ENCODE data around the gene EMC9. TPM values are rescaled to one million over a fixed set of nuclear protein-coding genes. Genes with fewer than 3 reads are reported as not detected.

EMC9 gene
- polyA plus RNA-seq, 1 of the 3 experiments (the other 2 are of a cell fraction) = 19.3 TPM

DNA sequence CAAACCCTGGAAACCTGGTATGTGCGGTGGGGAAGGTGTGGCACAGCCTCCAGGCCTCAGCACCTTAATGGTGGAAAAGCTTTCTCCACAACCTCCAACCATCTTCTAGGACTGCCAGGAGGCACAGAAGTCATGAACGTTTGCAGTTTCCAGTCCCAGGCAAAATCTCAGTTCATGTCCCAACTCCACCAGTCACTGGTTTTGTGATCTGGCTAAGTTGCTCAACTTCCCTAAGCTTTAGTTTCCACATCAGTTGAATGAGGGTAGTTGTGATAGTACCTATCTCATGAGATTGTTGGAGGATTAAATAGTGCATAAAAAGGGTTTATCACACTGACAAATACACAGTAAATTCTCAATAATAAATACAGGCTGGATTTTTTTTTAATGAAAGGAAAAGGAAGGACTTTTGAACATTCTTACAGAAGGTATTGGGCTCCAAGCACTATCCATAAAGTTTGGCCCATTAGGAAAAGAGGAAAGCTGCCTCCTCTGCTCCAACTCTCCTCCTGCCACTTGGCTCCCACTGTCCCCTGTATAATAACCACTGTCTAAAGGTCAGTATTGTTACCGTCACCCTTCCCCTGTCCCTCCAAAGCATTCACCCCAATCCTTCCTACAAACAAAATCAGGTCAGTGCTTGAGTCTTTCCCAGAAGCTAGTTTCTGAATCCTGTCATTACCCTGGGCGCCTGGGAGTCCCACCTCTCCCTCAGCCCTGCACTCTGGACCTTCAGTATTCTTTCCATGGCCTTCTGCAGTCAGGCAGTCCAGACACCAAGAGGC is 41.0 kb downstream of the EMC9 start (continued):
- TF ChIP-seq, protein P1, sequence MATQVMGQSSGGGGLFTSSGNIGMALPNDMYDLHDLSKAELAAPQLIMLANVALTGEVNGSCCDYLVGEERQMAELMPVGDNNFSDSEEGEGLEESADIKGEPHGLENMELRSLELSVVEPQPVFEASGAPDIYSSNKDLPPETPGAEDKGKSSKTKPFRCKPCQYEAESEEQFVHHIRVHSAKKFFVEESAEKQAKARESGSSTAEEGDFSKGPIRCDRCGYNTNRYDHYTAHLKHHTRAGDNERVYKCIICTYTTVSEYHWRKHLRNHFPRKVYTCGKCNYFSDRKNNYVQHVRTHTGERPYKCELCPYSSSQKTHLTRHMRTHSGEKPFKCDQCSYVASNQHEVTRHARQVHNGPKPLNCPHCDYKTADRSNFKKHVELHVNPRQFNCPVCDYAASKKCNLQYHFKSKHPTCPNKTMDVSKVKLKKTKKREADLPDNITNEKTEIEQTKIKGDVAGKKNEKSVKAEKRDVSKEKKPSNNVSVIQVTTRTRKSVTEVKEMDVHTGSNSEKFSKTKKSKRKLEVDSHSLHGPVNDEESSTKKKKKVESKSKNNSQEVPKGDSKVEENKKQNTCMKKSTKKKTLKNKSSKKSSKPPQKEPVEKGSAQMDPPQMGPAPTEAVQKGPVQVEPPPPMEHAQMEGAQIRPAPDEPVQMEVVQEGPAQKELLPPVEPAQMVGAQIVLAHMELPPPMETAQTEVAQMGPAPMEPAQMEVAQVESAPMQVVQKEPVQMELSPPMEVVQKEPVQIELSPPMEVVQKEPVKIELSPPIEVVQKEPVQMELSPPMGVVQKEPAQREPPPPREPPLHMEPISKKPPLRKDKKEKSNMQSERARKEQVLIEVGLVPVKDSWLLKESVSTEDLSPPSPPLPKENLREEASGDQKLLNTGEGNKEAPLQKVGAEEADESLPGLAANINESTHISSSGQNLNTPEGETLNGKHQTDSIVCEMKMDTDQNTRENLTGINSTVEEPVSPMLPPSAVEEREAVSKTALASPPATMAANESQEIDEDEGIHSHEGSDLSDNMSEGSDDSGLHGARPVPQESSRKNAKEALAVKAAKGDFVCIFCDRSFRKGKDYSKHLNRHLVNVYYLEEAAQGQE (IDR thresholded peaks at IDR 0.05; ENCODE audit: low read depth, low read length) = no peak
- TF ChIP-seq TEAD4 (IDR thresholded peaks at IDR 0.05; ENCODE audit: borderline replicate concordance, insufficient read depth) = no peak
- TF ChIP-seq USF2 (IDR thresholded peaks at IDR 0.05; ENCODE audit: borderline replicate concordance, low read depth, low read length) = no peak
- TF ChIP-seq TAF1 (IDR thresholded peaks at IDR 0.05; ENCODE audit: borderline replicate concordance, low read depth, low read length) = no peak
- TF ChIP-seq CTCF (IDR thresholded peaks at IDR 0.05) = no peak

DNA sequence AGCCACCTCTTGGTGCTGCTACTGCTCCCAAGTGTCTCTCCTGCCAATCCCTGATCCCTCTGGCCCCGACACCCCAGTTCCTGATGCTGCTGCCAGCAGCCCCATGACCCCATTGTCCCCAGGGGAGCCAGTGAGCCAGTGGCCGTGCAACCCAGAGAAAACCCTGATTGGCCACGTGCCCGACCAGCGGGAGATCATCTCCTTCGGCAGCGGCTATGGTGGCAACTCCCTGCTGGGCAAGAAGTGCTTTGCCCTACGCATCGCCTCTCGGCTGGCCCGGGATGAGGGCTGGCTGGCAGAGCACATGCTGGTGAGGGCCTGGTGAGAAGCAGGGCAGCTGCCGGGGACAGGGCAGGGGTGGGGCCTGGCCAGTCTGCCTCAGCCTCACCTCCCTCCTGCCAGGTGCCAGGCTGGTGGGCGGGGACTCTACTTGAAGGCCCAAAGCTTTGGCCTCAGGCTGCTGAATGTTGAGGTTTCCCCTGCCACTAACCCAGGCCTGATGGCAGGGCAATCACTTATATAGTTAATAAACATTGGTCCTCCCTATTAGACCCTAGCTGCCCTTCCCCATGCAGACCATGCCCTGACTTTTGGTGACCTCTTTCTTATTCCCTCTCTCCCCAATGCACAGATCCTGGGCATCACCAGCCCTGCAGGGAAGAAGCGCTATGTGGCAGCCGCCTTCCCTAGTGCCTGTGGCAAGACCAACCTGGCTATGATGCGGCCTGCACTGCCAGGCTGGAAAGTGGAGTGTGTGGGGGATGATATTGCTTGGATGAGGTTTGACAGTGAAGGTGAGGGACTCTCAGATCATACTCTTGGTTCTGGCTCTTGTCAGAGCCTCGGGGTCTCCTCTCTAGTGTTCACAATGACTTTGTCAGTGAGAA is 42.2 kb downstream of the EMC9 start:
- peaks cover 3 to 23% of the 10 kb centered on the region in 2 experiments for H3K36me3 ChIP-seq (replicated peaks in 1 of 2; ENCODE audit: control insufficient read depth in 1 of 2, insufficient read depth in 2 of 2, low read length in 1 of 2)
- TF ChIP-seq POLR2AphosphoS5 (IDR thresholded peaks at IDR 0.05; ENCODE audit: low read depth, low read length) (no peak), RAD21 (IDR thresholded peaks at IDR 0.05; ENCODE audit: low read length) (no peak), EP300 (IDR thresholded peaks at IDR 0.05; ENCODE audit: borderline replicate concordance in 1 of 2, low read depth in 1 of 2, low read length in 1 of 2) (no peak), CTCF (IDR thresholded peaks at IDR 0.05) (no peak), TEAD4 (IDR thresholded peaks at IDR 0.05; ENCODE audit: borderline replicate concordance, insufficient read depth) (no peak), TAF1 (IDR thresholded peaks at IDR 0.05; ENCODE audit: borderline replicate concordance, low read depth, low read length) (no peak), JUND (IDR thresholded peaks at IDR 0.05) (no peak), CHD2 (IDR thresholded peaks at IDR 0.05; ENCODE audit: low read length, partially characterized antibody) (no peak)
- TF ChIP-seq, protein P1 (IDR thresholded peaks at IDR 0.05; ENCODE audit: low read depth, low read length) = no peak
- TF ChIP-seq, protein P2, sequence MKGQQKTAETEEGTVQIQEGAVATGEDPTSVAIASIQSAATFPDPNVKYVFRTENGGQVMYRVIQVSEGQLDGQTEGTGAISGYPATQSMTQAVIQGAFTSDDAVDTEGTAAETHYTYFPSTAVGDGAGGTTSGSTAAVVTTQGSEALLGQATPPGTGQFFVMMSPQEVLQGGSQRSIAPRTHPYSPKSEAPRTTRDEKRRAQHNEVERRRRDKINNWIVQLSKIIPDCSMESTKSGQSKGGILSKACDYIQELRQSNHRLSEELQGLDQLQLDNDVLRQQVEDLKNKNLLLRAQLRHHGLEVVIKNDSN (IDR thresholded peaks at IDR 0.05; ENCODE audit: borderline replicate concordance, low read depth) = no peak

More for the DNA sequence above, 42.2 kb downstream of the EMC9 start:
- peaks cover 16% of the 10 kb centered on the region for H3K79me2 ChIP-seq (ENCODE audit: insufficient read depth)
- 91% methylated on average over 6 of the region's 17 CpGs for WGBS (ENCODE audit: low lambda C conversion rate)
- no peaks in the 10 kb centered on the region for H4K20me1 ChIP-seq (ENCODE audit: insufficient read depth)
- ChIA-PET CTCF (interaction anchor here (0.9 to 25.4 kb wide), 3 partner anchors 7 to 33 kb away, joined by 3 to 1159 read pairs (median 219); partner anchors contain the start of genes CARMIL3 and CPNE6), POLR2A (interaction anchor here (1.3 kb wide), 1 partner anchor 15 kb away, joined by 3 read pairs; the partner anchor contains the start of genes DCAF11 and NRL)
- H3K4me3 ChIP-seq (ENCODE audit: low read depth in 2 of 2, low read length in 1 of 2) = no peak overlapping the region
- H3K9ac ChIP-seq = no peak overlapping the region
- peaks cover 3% of the 10 kb centered on the region for H3F3A ChIP-seq (replicated peaks; ENCODE audit: insufficient read depth)
- H3K9me2 ChIP-seq = no peaks in the 10 kb centered on the region
- no peaks in the 10 kb centered on the region for H3K9me3 ChIP-seq
- H3K4me2 ChIP-seq = no peak overlapping the region
- peaks cover 12% of the 10 kb centered on the region in 2 experiments; a peak in 2 of 4 replicates for H3K4me1 ChIP-seq (ENCODE audit: control insufficient read depth in 1 of 2, insufficient read depth in 2 of 2, low read depth in 1 of 2, low read length in 1 of 2)
- H3K27me3 ChIP-seq (ENCODE audit: insufficient read depth) = no peaks in the 10 kb centered on the region
- no peak overlapping the region for H2AFZ ChIP-seq (ENCODE audit: low read depth)
- DNase-seq = no peak
- no peak overlapping the region for H3K27ac ChIP-seq (ENCODE audit: low read depth in 2 of 2, low read length in 1 of 2)
